Measurements from ENCODE around the gene ADAM15.

DNA sequence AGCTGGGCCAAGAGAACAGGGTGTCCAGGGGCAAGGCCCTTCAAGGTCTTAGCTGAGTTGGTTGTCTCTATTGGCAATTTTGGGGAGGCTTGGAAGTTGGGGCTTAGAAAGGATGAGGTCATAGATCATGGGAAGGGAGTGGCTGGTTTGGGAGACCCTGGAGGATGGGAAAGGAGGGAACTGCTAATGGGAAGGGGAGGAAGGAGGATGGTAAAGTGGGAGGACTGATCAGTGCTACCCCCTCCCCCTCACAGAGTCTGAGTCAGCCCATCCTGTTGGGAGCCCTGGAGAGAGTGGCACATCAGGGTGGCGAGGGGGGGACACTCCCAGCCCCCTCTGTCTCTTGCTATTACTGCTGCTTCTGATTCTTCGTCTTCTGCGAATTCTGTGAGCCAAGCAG, 17.5 kb downstream of the ADAM15 start:
- TF ChIP-seq, protein P1, sequence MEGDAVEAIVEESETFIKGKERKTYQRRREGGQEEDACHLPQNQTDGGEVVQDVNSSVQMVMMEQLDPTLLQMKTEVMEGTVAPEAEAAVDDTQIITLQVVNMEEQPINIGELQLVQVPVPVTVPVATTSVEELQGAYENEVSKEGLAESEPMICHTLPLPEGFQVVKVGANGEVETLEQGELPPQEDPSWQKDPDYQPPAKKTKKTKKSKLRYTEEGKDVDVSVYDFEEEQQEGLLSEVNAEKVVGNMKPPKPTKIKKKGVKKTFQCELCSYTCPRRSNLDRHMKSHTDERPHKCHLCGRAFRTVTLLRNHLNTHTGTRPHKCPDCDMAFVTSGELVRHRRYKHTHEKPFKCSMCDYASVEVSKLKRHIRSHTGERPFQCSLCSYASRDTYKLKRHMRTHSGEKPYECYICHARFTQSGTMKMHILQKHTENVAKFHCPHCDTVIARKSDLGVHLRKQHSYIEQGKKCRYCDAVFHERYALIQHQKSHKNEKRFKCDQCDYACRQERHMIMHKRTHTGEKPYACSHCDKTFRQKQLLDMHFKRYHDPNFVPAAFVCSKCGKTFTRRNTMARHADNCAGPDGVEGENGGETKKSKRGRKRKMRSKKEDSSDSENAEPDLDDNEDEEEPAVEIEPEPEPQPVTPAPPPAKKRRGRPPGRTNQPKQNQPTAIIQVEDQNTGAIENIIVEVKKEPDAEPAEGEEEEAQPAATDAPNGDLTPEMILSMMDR (IDR thresholded peaks at IDR 0.05) = no peak
- no peak for TF ChIP-seq POLR2A (IDR thresholded peaks at IDR 0.05)

Data from uterus (tissue), 2 donors.